ENCODE measurements around the gene PAFAH2. TPM values are rescaled to one million over a fixed set of nuclear protein-coding genes. Genes with fewer than 3 reads are reported as not detected.
A peak's percentile ranks its signal among the peaks of the same experiment; 100 is the strongest.

Gene PAFAH2
- total RNA-seq, 1 donor: 9.8 TPM

DNA sequence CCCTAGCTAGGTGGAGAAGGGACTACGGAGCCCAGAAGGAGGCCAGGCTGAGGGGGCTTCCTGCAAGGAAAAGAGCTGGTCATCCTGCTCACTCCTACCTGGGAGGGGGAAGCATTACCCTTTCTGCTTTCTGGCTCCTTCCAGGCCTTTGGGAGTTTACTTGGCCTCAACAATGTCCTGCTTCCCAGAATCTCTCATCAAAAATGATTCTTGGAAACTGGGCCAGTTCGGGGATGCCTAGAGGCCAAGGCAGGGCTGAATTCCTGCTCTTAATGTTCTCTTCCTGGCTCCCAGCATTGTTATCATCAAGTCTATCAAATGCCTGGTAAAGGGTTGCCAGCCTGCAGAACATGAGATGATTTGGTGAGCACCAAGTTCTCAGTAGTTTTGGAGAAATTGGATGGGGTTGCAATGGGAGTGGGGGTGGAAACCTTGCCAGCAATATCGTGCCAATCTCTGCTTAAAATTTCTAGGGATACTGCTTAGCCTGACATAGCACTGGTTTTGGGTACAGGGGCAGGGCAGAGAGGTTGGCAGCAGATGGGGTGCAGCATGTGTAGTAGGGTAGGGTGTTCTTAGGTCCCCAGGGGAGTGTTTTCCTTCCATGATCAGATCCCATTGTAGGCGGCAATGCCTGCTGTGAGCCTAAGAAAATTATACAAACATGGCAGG lies 7.7 kb upstream of the PAFAH2 start:
- no peak overlapping the region for H3K4me3 ChIP-seq (ENCODE audit: low read depth, low read length)
- TF ChIP-seq, protein P1, sequence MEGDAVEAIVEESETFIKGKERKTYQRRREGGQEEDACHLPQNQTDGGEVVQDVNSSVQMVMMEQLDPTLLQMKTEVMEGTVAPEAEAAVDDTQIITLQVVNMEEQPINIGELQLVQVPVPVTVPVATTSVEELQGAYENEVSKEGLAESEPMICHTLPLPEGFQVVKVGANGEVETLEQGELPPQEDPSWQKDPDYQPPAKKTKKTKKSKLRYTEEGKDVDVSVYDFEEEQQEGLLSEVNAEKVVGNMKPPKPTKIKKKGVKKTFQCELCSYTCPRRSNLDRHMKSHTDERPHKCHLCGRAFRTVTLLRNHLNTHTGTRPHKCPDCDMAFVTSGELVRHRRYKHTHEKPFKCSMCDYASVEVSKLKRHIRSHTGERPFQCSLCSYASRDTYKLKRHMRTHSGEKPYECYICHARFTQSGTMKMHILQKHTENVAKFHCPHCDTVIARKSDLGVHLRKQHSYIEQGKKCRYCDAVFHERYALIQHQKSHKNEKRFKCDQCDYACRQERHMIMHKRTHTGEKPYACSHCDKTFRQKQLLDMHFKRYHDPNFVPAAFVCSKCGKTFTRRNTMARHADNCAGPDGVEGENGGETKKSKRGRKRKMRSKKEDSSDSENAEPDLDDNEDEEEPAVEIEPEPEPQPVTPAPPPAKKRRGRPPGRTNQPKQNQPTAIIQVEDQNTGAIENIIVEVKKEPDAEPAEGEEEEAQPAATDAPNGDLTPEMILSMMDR (IDR thresholded peaks at IDR 0.05; ENCODE audit: insufficient read depth, low read length): no peak

DNA sequence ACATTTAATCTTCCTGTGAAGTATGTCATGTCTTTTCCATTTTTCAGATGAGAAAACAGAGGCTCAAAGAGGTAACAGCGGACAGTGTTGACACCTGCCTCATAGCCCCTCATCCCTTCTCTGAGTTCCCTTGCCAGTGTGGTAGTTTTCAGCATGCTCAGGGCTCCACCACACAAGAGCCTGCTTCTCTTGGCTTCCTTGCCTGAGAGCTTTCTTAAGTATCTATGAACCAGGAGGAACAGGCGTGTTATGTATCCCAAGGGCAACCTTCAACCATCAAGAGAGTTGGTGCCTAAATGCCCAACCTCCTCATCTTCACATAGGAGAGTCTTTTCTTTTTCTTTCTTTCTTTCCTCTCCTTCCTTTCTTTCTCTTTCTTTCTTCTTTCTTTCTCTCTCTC lies 5.9 kb upstream of the PAFAH2 start:
- TF ChIP-seq, protein P1 (IDR thresholded peaks at IDR 0.05; ENCODE audit: insufficient read depth, low read length): no peak
- DNase-seq (ENCODE audit: low read depth): no peak
- no peak overlapping the region for H3K4me3 ChIP-seq (ENCODE audit: low read depth, low read length)

More for the DNA sequence above, 7.7 kb upstream of the PAFAH2 start:
- peak; percentile 26 for DNase-seq (ENCODE audit: low read depth)

DNA sequence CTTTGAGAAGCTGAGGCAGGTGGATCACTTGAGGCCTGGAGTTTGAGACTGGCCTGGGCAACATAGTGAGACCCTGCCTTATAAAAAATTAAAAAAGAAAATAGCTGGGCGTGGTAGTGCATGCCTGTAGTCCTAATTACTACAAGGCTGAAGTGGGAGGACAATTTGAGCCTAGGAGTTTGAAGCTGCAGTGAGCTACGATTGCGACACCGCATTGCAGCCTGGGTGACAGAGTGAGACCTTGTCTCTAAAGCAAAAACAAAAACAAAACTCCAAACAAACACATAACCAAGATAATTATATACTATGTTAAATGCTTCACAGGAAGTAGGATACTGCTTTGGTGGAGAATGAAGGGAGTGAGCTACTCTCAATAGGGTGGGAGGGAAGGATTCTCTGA lies 5.4 kb upstream of the PAFAH2 start:
- TF ChIP-seq, protein P1 (IDR thresholded peaks at IDR 0.05; ENCODE audit: insufficient read depth, low read length): no peak
- no peak for DNase-seq (ENCODE audit: low read depth)
- H3K4me3 ChIP-seq (ENCODE audit: low read depth, low read length): no peak overlapping the region

DNA sequence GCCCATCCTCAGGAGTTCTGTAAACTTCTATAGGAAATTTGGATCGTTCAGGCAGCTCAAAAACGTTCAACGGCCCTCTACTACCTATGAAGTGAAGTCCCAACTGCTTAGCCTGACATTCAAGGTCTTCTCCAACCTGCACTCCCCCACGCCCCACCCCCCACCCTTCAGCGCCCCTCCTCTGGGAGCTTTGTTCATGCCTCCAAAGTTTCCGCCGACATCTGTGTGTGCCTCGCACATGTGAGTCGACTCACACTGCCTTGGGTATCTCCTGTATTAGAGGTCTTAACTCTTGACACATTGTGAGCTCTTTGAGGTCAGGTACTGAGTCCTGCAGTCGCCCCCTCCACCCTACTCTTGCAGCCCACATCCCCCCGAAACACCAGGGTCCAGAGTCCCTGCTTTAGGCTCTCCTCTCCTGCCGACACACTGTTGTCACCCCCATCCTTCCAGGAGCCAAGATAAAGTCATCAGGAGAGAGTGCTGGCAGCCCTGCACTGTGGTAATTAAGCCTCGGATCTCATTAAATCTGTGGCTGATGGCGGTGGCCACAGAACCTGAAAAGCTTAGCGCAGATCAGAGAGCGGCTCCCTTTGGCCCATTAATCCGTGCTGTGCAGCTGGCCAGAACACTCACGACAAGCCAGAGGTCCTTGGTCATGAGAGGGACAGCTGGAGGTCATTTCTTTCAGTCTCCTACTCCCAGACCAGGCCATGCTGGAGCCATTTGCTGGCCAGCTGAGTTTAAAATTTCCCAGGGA lies 1.4 kb upstream of the PAFAH2 start:
- no peak for DNase-seq (ENCODE audit: low read depth)
- no peak overlapping the region for H3K4me3 ChIP-seq (ENCODE audit: low read depth, low read length)
- TF ChIP-seq, protein P1 (IDR thresholded peaks at IDR 0.05; ENCODE audit: insufficient read depth, low read length): no peak

DNA sequence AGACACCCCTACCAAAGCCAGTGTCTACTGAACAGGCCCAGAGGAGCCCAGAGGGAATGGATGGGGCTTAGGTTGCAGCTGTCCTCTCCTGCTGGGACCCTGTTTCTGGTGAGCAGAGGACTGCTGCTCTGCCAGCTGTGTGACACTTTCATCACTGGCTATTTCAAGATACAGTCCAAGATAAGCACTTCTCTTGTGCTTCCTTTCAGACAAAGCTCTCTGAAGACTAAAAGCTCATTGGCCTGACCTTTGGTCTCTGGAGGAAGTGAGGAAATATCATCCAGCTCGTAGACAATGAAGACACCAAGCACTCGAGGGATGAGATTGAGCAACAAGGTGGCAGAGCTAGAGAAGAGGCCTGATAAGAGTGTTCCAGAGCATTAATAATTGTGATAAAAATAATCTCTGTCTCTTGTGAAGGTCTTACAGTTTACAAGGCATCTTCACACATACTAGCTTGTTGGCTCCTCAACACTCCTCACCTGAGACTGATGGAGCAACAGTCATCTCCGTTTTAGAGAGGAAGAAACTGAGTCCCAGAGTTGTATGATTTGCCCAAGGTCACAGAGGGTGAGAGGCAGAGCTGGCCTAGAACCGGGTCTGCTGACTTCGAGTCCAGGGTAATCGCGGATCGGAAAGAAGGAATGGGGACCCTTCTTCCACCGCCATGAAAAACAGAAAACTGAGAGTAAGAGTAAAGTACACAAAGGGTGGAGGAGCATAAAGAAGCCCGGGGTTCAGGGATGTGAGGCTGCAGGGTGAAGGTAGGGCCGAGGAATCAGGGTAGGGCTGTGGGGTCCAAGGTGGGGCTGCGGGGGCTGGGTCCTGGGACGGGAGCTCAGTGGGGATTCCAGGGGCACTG lies 666 bp downstream of the PAFAH2 start:
- peak; percentile 79 for DNase-seq (ENCODE audit: low read depth)
- TF ChIP-seq, protein P1 (IDR thresholded peaks at IDR 0.05; ENCODE audit: insufficient read depth, low read length): no peak

DNA sequence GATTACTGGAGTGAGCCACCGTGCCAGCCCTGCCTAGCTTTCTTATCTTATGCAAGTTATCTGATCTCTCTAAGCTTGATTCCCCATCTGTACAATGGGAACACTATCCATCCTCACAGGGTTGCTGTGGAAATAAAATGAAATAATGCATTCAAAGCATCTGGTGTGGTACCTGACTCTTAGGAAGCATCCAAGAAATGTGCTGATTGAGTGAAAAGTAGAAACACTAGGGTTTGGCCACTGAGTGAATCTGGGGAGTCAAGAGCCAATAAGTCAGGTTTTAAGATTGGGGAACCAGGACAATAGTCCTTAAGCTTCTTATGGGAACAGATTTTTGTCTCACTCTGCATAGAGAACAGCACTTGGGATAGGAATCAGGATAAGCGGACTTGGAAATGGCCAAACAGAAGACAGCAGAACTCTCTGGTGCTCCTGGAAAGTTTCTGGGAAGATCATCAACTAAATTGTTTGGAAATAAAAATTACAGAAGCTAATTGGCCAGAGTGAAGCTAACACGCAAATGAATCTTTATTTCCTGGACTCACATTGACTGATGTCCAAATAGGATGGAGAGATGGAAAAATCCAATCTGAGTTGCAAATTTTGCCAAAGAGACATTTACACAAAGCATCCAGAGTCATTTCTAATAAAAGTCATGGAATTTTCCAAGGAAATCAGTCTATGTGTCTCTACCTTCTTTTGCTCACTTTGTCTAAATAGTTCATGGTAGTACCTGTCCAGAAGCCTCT lies 3.3 kb downstream of the PAFAH2 start:
- DNase-seq (ENCODE audit: low read depth): no peak
- no peak overlapping the region for H3K4me3 ChIP-seq (ENCODE audit: low read depth, low read length)
- TF ChIP-seq, protein P1 (IDR thresholded peaks at IDR 0.05; ENCODE audit: insufficient read depth, low read length): no peak

More for the DNA sequence above, 666 bp downstream of the PAFAH2 start:
- peak overlapping the region; percentile 73 for H3K4me3 ChIP-seq (ENCODE audit: low read depth, low read length)

Measured in fibroblast of the aortic adventitia (primary cell).